Transverse colon (tissue), 4 donors: ENCODE measurements around the gene MAGEA1. TPM values are rescaled to one million over a fixed set of nuclear protein-coding genes. Genes with fewer than 3 reads are reported as not detected.

Experiments used
- DNase-seq: peaks from one replicate; pipeline ENCODE4 v3.0.0-alpha.2; 2019
- H3K27ac ChIP-seq, 4 donors: fragments of 200-600 bp; sonication (generic); 2 replicates each; pipeline ENCODE4 v1.5.1; 2016 to 2018; ENCODE audit warnings: inconsistent platforms in 4 of 4
- H3K27me3 ChIP-seq: fragments of 200-600 bp; sonication (generic); 2 replicates; pipeline ENCODE4 v1.5.1; 2017; ENCODE audit warnings: inconsistent platforms
- H3K36me3 ChIP-seq, 4 donors: fragments of 200-600 bp; sonication (generic); 2 replicates each; pipeline ENCODE4 v1.5.1; 2017 to 2019; ENCODE audit warnings: inconsistent platforms in 4 of 4
- H3K4me1 ChIP-seq, 4 donors: fragments of 200-600 bp; sonication (generic); 2 replicates each; pipeline ENCODE4 v1.5.1; 2017 to 2020; ENCODE audit warnings: inconsistent platforms in 4 of 4
- H3K4me3 ChIP-seq, 4 donors: fragments of 200-600 bp; sonication (generic); 1 replicate in 1 of 4; 2 replicates in 3 of 4; pipeline versions ENCODE4 v1.5.1 to v1.6.1; 2017 to 2019; ENCODE audit warnings: inconsistent platforms in 4 of 4
- H3K9me3 ChIP-seq, 2 donors: fragments of 200-600 bp; sonication (generic); 2 replicates each; pipeline ENCODE4 v1.5.1; 2017 to 2019; ENCODE audit warnings: inconsistent platforms in 2 of 2
- CTCF ChIP-seq, 5 experiments: fragments of 200-600 bp in 3 of 5; fragments of 450-650 bp in 2 of 5; sonication (generic) in 3 of 5; IDR thresholded peaks; 1 replicate in 2 of 5; 2 replicates in 3 of 5; pipeline ENCODE4 v1.5.1; 2016 to 2017; ENCODE audit warnings: antibody characterized with exemption in 5 of 5, inconsistent platforms in 3 of 5, mild to moderate bottlenecking in 2 of 5, moderate library complexity in 1 of 5
- EP300 ChIP-seq: sonication (generic); formaldehyde crosslinking; IDR thresholded peaks from one replicate; pipeline ENCODE4 v1.6.1; 2017; ENCODE audit warnings: antibody characterized with exemption, low read depth
- POLR2A ChIP-seq: fragments of 450-650 bp; IDR thresholded peaks from one replicate; pipeline ENCODE4 v1.6.1; 2016; ENCODE audit warnings: antibody characterized with exemption, mild to moderate bottlenecking, moderate library complexity
- POLR2AphosphoS5 ChIP-seq, 3 donors: sonication (generic); formaldehyde crosslinking; IDR thresholded peaks; one replicate each; pipeline ENCODE4 v1.6.1; 2016; ENCODE audit warnings: antibody characterized with exemption in 3 of 3
- WGBS, 2 donors: methylation state at CpG; one replicate each; pipeline ENCODE4 v1.1.5; 2018; ENCODE audit warnings: low coverage in 1 of 2; 5-methylcytosine and 5-hydroxymethylcytosine counted together
- in situ Hi-C, 4 donors: fragments of 200-750 bp; cut with MboI; loops; one replicate each; pipeline versions ENCODE4 v1.15.0 to v1.15.1; 2017; ENCODE audit warnings: low sequenced_read_pairs in 3 of 4, low pct_ligation_motif_present in 1 of 4, low pct_unique_long_range_greater_than_20kb in 1 of 4
- intact Hi-C: fragments of 100-400 bp; cut with DNase I; formaldehyde crosslinking; loops from one replicate; pipeline ENCODE4 v1.15.1; 2023; ENCODE audit warnings: low total_unique reads
- total RNA-seq, 4 donors: library from RNA; depleted of rRNA; stranded (reverse); fragments of >200 nt; gene quantifications; one replicate each; pipeline ENCODE4 v1.1.0, GENCODE V29; 2016

MAGEA1 gene
- total RNA-seq, 4 donors from 2014 or later = not detected

GRCh38 chrX:153214934-153215333 is 35.9 kb downstream of the MAGEA1 start:
- TF ChIP-seq POLR2AphosphoS5 (IDR thresholded peaks at IDR 0.05) = no peak
- TF ChIP-seq CTCF (IDR thresholded peaks at IDR 0.05) = no peak
- no peak for TF ChIP-seq EP300
- TF ChIP-seq POLR2A = no peak
- 38 to 67% methylated on average over 1 to 2 of the region's 2 CpGs for WGBS, 2 donors
- in situ Hi-C loops = no loop called here
- no peak overlapping the region for H3K4me3 ChIP-seq
- intact Hi-C loops = no loop called here
- no peak overlapping the region for H3K27ac ChIP-seq
- no peaks in the 10 kb centered on the region for H3K4me1 ChIP-seq
- no peaks in the 10 kb centered on the region for H3K9me3 ChIP-seq
- no peaks in the 10 kb centered on the region for H3K27me3 ChIP-seq
- no peaks in the 10 kb centered on the region for H3K36me3 ChIP-seq
- DNase-seq = no peak

- no peak for DNase-seq
- H3K4me3 ChIP-seq = no peak overlapping the region
- intact Hi-C loops (no loop called here), in situ Hi-C loops (no loop called here)
- 80 to 100% methylated on average over 1 of the region's 1 CpG for WGBS, 2 donors
- H3K4me1 ChIP-seq = no peaks in the 10 kb centered on the region
- H3K27ac ChIP-seq = no peak overlapping the region
- TF ChIP-seq EP300 (no peak), POLR2AphosphoS5 (IDR thresholded peaks at IDR 0.05) (no peak), POLR2A (no peak), CTCF (IDR thresholded peaks at IDR 0.05) (no peak)
- H3K27me3 ChIP-seq = no peaks in the 10 kb centered on the region
- no peaks in the 10 kb centered on the region for H3K9me3 ChIP-seq
- no peaks in the 10 kb centered on the region for H3K36me3 ChIP-seq
Measured at GRCh38 chrX:153216926-153217325, 37.8 kb downstream of the MAGEA1 start.

GRCh38 chrX:153225438-153226098 is 46.5 kb downstream of the MAGEA1 start:
- H3K36me3 ChIP-seq = no peaks in the 10 kb centered on the region
- no peak for TF ChIP-seq CTCF (IDR thresholded peaks at IDR 0.05)
- TF ChIP-seq POLR2AphosphoS5 (IDR thresholded peaks at IDR 0.05) = no peak
- TF ChIP-seq POLR2A = no peak
- TF ChIP-seq EP300 = no peak
- intact Hi-C loops (no loop called here), in situ Hi-C loops (no loop called here)
- no peaks in the 10 kb centered on the region for H3K4me1 ChIP-seq
- DNase-seq = no peak
- 33 to 85% methylated on average over 1 to 8 of the region's 8 CpGs for WGBS, 2 donors
- H3K4me3 ChIP-seq = no peak overlapping the region
- H3K27me3 ChIP-seq = no peaks in the 10 kb centered on the region
- no peaks in the 10 kb centered on the region for H3K9me3 ChIP-seq
- H3K27ac ChIP-seq = no peak overlapping the region

GRCh38 chrX:153226344-153227185 is 47.5 kb downstream of the MAGEA1 start:
- H3K27ac ChIP-seq = no peak overlapping the region
- no peak for DNase-seq
- 5 to 43% methylated on average over 4 to 16 of the region's 16 CpGs for WGBS, 2 donors
- no peaks in the 10 kb centered on the region for H3K27me3 ChIP-seq
- H3K9me3 ChIP-seq = no peaks in the 10 kb centered on the region
- in situ Hi-C loops = no loop called here
- no peak for TF ChIP-seq EP300
- TF ChIP-seq POLR2A = no peak
- TF ChIP-seq CTCF (IDR thresholded peaks at IDR 0.05) = no peak
- no peak for TF ChIP-seq POLR2AphosphoS5 (IDR thresholded peaks at IDR 0.05)
- H3K4me3 ChIP-seq = no peak overlapping the region
- no peaks in the 10 kb centered on the region for H3K4me1 ChIP-seq
- intact Hi-C loops = no loop called here
- H3K36me3 ChIP-seq = no peaks in the 10 kb centered on the region
